HG03571 (cell line): ENCODE measurements around the gene AOC2.

Experiments used
- ATAC-seq: cut with Tn5 transposase; IDR thresholded peaks from one replicate; pipeline ENCODE4 v1.9.1; 2021; ENCODE audit not compliant: unreplicated experiment

Gene AOC2

GRCh38 chr17:42844271-42844670 lies at the start of gene AOC2:
TSS of gene AOC2 (plus strand) at chr17:42844580. CDS start at chr17:42844627, 47 bp downstream.
- ATAC-seq = no peak

- no peak for ATAC-seq
Measured at GRCh38 chr17:42795061-42795460, 49.3 kb upstream of the AOC2 start.

- no peak for ATAC-seq
Measured at GRCh38 chr17:42795465-42795864, 48.9 kb upstream of the AOC2 start.

- ATAC-seq = no peak
Measured at GRCh38 chr17:42796066-42796758, 48.2 kb upstream of the AOC2 start.

- no peak for ATAC-seq
Measured at GRCh38 chr17:42797067-42798007, 47.0 kb upstream of the AOC2 start.

- no peak for ATAC-seq
Measured at GRCh38 chr17:42798011-42798382, 46.4 kb upstream of the AOC2 start.

GRCh38 chr17:42798383-42799380 lies 45.7 kb upstream of the AOC2 start, which contains the start of the genes CNTD1 and COA3:
TSS of gene CNTD1 (plus strand) at chr17:42798861. CDS start at chr17:42799068, 207 bp downstream.
TSS of gene COA3 (minus strand) at chr17:42798704. CDS start at chr17:42798681, 23 bp downstream.
- no peak for ATAC-seq

GRCh38 chr17:42803074-42803883 lies 41.1 kb upstream of the AOC2 start:
- ATAC-seq = no peak

- ATAC-seq = no peak
Measured at GRCh38 chr17:42804918-42805367, 39.4 kb upstream of the AOC2 start.

GRCh38 chr17:42806249-42806648 lies 38.1 kb upstream of the AOC2 start:
- ATAC-seq = no peak

- no peak for ATAC-seq
Measured at GRCh38 chr17:42809250-42809649, 35.1 kb upstream of the AOC2 start.

GRCh38 chr17:42814633-42815399 lies 29.6 kb upstream of the AOC2 start:
- no peak for ATAC-seq

- ATAC-seq = no peak
Measured at GRCh38 chr17:42817866-42818265, 26.5 kb upstream of the AOC2 start.

GRCh38 chr17:42818379-42818778 lies 26.0 kb upstream of the AOC2 start:
- ATAC-seq = no peak

GRCh38 chr17:42819939-42820535 lies 24.3 kb upstream of the AOC2 start:
- no peak for ATAC-seq

- ATAC-seq = no peak
Measured at GRCh38 chr17:42821176-42821575, 23.2 kb upstream of the AOC2 start.

GRCh38 chr17:42827472-42827871 lies 16.9 kb upstream of the AOC2 start:
- ATAC-seq = no peak

- no peak for ATAC-seq
Measured at GRCh38 chr17:42830971-42831370, 13.4 kb upstream of the AOC2 start.
